WERI-Rb-1 (cell line): ENCODE data around the gene PRR32.

Experiments
- DNase-seq: peaks from one replicate; pipeline ENCODE4 v3.0.0-alpha.2; 2020
- H3K27ac ChIP-seq: fragments of 250-450 bp; sonication (Bioruptor Pico); 2 replicates; pipeline ENCODE4 v1.5.1; 2020; ENCODE audit warnings: mild to moderate bottlenecking, moderate library complexity
- H3K27me3 ChIP-seq: fragments of 250-450 bp; sonication (Bioruptor Pico); 2 replicates; pipeline ENCODE4 v1.5.1; 2021; ENCODE audit warnings: mild to moderate bottlenecking, low read depth, moderate library complexity; ENCODE audit not compliant: insufficient read depth, severe bottlenecking
- H3K36me3 ChIP-seq: fragments of 250-450 bp; sonication (Bioruptor Pico); 2 replicates; pipeline ENCODE4 v1.5.1; 2020; ENCODE audit warnings: mild to moderate bottlenecking, moderate library complexity
- H3K4me3 ChIP-seq: 2 replicates; pipeline ENCODE4 v1.5.1; 2011; ENCODE audit warnings: low read depth, mild to moderate bottlenecking, control low read depth, low read length
- H3K9me3 ChIP-seq: fragments of 250-450 bp; sonication (Bioruptor Pico); 2 replicates; pipeline ENCODE4 v1.5.1; 2021; ENCODE audit warnings: mild to moderate bottlenecking, moderate library complexity; ENCODE audit not compliant: severe bottlenecking
- TF ChIP-seq, protein P1 (sequence below): IDR thresholded peaks from 2 replicates; pipeline ENCODE4 v1.5.1; 2011; ENCODE audit warnings: low read depth, mild to moderate bottlenecking, control low read depth, inconsistent platforms, low read length

The PRR32 gene

DNA sequence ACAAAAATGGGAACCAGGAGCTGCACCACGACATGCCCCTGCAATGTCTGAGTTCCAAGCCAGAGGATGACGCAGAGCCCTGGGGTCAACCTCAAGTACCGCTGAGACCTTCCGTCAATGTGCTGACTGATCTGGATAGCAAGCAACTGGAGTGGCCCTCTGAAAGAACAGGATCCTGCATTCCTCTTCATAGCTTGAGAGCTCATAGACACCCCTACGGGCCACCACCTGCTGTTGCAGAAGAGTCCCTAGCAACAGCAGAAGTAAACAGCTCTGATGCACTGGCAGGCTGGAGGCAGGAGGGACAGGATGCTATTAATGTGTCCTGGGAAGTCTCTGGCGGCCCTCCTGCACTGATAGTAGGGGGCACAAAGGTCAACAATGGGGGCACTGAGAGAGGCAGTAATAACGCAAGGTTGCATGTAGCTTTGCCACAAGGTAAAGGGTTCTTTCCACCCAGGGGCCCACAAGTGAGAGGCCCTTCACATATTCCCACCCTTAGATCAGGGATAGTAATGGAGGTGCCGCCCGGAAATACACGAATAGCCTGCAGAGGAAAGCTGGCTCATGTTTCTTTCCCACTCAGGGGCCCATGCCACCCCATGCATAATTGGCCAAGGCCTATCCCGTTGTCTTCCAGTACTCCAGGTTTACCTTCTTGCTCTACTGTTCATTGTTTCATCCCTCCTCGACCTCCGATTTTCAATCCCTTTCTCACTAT lies 1.3 kb downstream of the PRR32 start:
- DNase-seq = no peak

DNA sequence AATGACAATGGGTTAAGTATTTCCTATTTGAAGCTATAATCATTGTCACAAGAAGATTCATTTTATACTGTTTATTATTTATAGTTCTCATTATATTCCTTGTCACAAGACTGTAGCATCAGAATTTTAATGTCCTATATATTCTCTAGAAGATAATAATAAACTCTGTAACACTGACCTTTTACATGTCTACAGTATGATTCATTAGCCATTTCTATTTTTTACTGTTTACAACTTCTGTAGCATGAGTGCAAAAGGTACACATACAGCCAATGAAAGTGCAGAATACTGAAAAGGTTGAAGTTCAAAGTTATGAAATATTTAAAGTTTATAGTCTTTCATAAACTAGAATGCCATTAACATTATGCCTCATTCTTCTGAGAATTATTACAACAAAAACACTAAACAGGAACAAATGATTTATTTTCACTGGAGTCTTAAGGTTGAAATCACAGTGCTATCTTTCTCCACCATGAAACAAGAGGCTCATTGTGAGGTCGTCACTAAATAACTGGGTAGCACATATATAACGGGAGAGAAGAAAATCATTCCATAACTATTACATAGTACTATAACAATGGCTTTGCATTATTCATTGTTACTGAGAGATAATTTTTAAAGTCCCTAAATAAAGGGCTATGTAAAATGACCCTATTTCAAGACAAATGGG lies 4.9 kb downstream of the PRR32 start:
- Histone ChIP-seq H3K36me3 (no peaks in the 10 kb centered on the region), H3K9me3 (no peaks in the 10 kb centered on the region), H3K27ac (no peak overlapping the region), H3K4me3 (no peak overlapping the region), H3K27me3 (peaks cover 21% of the 10 kb centered on the region)
- no peak for DNase-seq
- TF ChIP-seq, protein P1, sequence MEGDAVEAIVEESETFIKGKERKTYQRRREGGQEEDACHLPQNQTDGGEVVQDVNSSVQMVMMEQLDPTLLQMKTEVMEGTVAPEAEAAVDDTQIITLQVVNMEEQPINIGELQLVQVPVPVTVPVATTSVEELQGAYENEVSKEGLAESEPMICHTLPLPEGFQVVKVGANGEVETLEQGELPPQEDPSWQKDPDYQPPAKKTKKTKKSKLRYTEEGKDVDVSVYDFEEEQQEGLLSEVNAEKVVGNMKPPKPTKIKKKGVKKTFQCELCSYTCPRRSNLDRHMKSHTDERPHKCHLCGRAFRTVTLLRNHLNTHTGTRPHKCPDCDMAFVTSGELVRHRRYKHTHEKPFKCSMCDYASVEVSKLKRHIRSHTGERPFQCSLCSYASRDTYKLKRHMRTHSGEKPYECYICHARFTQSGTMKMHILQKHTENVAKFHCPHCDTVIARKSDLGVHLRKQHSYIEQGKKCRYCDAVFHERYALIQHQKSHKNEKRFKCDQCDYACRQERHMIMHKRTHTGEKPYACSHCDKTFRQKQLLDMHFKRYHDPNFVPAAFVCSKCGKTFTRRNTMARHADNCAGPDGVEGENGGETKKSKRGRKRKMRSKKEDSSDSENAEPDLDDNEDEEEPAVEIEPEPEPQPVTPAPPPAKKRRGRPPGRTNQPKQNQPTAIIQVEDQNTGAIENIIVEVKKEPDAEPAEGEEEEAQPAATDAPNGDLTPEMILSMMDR = no peak

More for the DNA sequence above, 1.3 kb downstream of the PRR32 start:
- H3K36me3 ChIP-seq = no peaks in the 10 kb centered on the region
- no peak overlapping the region for H3K4me3 ChIP-seq
- H3K9me3 ChIP-seq = no peaks in the 10 kb centered on the region
- TF ChIP-seq, protein P1 = no peak
- H3K27me3 ChIP-seq = peaks cover 15% of the 10 kb centered on the region
- no peak overlapping the region for H3K27ac ChIP-seq

DNA sequence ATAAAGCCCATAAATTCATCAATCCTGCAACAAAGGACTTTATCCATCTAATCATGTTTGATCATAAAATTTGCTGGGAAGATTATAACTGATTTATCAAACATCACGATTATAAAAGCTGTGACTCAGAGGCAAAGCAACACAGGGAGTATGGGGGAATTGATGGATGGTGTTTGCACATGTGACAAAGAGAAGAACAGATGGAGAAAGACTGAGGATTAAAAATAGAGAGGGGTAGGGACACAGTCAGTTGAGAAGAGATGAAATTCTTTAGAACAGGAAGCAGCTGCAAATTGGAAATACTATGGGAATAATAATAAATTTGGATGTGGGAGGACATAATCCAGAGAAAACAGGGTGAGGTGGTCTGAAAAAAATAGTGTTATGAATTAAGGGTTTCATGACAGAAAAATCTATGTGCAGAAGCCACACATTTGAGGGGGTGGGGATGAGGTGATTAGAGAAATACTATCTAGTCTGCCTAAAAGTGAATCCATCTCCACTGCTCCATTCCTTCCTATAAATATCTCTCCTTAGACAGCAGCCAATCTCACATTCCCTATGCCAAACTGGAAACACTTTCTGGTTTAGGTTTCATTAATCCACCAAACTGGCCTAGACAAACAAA lies 6.2 kb downstream of the PRR32 start:
- no peak for DNase-seq
- Histone ChIP-seq H3K4me3 (no peak overlapping the region), H3K36me3 (no peaks in the 10 kb centered on the region), H3K27ac (no peak overlapping the region), H3K9me3 (no peaks in the 10 kb centered on the region), H3K27me3 (peaks cover 25% of the 10 kb centered on the region)
- TF ChIP-seq, protein P1 = no peak

DNA sequence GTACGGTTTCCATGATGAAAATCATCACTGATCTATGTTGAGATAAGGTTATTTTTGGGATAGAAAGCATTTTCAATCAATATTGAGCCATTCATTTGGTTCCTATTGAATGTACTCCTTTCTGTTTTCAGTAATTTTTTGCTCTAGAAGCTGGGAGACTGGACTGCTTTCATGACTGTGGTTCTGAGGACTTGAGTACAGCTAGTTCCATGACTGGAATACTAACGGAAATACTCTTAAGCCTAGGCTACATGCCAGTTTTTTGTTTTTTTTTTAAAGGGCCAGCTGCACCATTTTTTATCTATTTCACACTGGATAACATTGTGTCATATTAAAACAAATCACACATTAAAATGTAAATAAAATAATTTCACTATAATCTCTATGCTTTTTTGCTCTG lies 16.7 kb downstream of the PRR32 start:
- DNase-seq = no peak
- no peak overlapping the region for H3K4me3 ChIP-seq
- H3K36me3 ChIP-seq = no peaks in the 10 kb centered on the region
- H3K27ac ChIP-seq = no peak overlapping the region
- no peaks in the 10 kb centered on the region for H3K9me3 ChIP-seq
- TF ChIP-seq, protein P1 = no peak
- peaks cover 21% of the 10 kb centered on the region for H3K27me3 ChIP-seq

DNA sequence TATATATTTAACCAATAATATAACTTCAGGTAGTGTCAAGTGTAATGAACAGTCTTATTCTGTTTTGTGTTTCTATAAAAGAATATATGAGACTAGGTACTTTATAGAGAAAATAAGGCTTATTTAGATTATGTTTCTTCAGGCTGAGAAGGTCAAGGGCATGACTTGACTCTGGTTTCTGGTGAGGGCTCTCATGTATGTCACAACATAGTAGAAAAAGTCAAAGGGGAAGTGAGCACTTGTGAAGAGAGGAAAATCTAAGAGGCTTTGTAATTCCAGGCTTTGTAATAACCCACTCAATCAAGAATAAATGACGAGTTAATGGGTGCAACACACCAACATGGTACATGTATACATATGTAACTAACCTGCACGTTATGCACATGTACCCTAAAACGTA lies 27.6 kb downstream of the PRR32 start:
- Histone ChIP-seq H3K9me3 (no peaks in the 10 kb centered on the region), H3K4me3 (no peak overlapping the region), H3K27ac (no peak overlapping the region), H3K27me3 (peaks cover 4% of the 10 kb centered on the region), H3K36me3 (no peaks in the 10 kb centered on the region)
- TF ChIP-seq, protein P1 = no peak
- no peak for DNase-seq
